A549 (cell line): Measurements from ENCODE around the gene SRPK1. TPM values are rescaled to one million over a fixed set of nuclear protein-coding genes. Genes with fewer than 3 reads are reported as not detected.

Experiments
- ATAC-seq, 2 experiments: fragments of 200-7000 bp in 1 of 2; fragments of >200 bp in 1 of 2; cut with Nextera tagmentation in 1 of 2; cut with Tn5 transposase in 1 of 2; 3 replicates each; pipeline versions ENCODE4 v1.8.0 to v1.9.1; 2018 to 2020; ENCODE audit warnings: mild to moderate bottlenecking in 1 of 2, moderate library complexity in 1 of 2
- CTCF ChIA-PET: fragments of 300-600 bp; sonication (Branson Sonifier 250); formaldehyde crosslinking; extraction: SDS; loops from one replicate; lab custom pipeline; 2021; ENCODE audit warnings: antibody characterized with exemption, inconsistent platforms; lab: Yijun Ruan, JAX
- POLR2A ChIA-PET: fragments of 350-600 bp; formaldehyde crosslinking; extraction: SDS; loops from one replicate; lab custom pipeline; 2021; ENCODE audit warnings: antibody characterized with exemption, inconsistent platforms; lab: Yijun Ruan, JAX
- DNase-seq, 2 experiments: peaks; one replicate each; pipeline versions ENCODE4 v3.0.0 to v3.0.0-alpha.2; 2011 to 2016; ENCODE audit warnings: low read depth in 1 of 2, low spot score in 1 of 2
- FAIRE-seq: peaks from 2 replicates; lab custom pipeline; 2011; peaks lifted over from hg19 to GRCh38; lab: Jason Lieb, UNC
- H3K27ac ChIP-seq, 2 experiments: fragments of >200 bp; sonication (Bioruptor Twin); formaldehyde crosslinking; 3 replicates each; pipeline ENCODE4 v1.5.1; 2016 to 2017
- H3K4me1 ChIP-seq: fragments of >200 bp; sonication (Bioruptor Twin); formaldehyde crosslinking; 3 replicates; pipeline ENCODE4 v1.6.1; 2016
- H3K4me2 ChIP-seq: fragments of >200 bp; sonication (Bioruptor Twin); formaldehyde crosslinking; 3 replicates; pipeline ENCODE4 v1.6.1; 2016
- H3K4me3 ChIP-seq: fragments of >200 bp; sonication (Bioruptor Twin); formaldehyde crosslinking; 3 replicates; pipeline ENCODE4 v1.5.1; 2016
- H3K9me3 ChIP-seq: fragments of >200 bp; sonication (Bioruptor Twin); formaldehyde crosslinking; 3 replicates; pipeline ENCODE4 v1.6.1; 2016
- BCL3 ChIP-seq: fragments of >200 bp; sonication (Bioruptor Twin); formaldehyde crosslinking; IDR thresholded peaks from 3 replicates; pipeline ENCODE4 v1.6.1; 2016
- BHLHE40 ChIP-seq: IDR thresholded peaks from 2 replicates; pipeline ENCODE4 v1.6.1; 2012; ENCODE audit warnings: low read depth, low read length, inconsistent platforms
- CHD2 ChIP-seq: fragments of 150-350 bp; IDR thresholded peaks from 2 replicates; pipeline ENCODE4 v1.6.1; 2014; ENCODE audit warnings: low read length; ENCODE audit not compliant: partially characterized antibody
- CHD4 ChIP-seq: fragments of 200-600 bp; sonication (generic); IDR thresholded peaks from 2 replicates; pipeline ENCODE4 v1.6.1; 2016; ENCODE audit warnings: antibody characterized with exemption, mild to moderate bottlenecking, borderline replicate concordance
- FOSL2 ChIP-seq, 2 experiments: fragments of 450-650 bp in 1 of 2; fragments of >200 bp in 1 of 2; sonication (Bioruptor Twin) in 1 of 2; formaldehyde crosslinking; IDR thresholded peaks; 2 replicates each; pipeline versions ENCODE4 v1.5.0 to v1.6.1; 2016 to 2020; ENCODE audit warnings: mild to moderate bottlenecking in 1 of 2, moderate library complexity in 1 of 2
- HES2 ChIP-seq: fragments of >200 bp; sonication (Bioruptor Twin); formaldehyde crosslinking; IDR thresholded peaks from 2 replicates; pipeline ENCODE4 v1.6.1; 2016
- HMGXB4 ChIP-seq: fragments of 250-450 bp; sonication (Bioruptor Pico); IDR thresholded peaks from 2 replicates; pipeline ENCODE4 v1.5.0; 2021; ENCODE audit warnings: mild to moderate bottlenecking, moderate library complexity, borderline replicate concordance
- HOXB13 ChIP-seq: fragments of 250-450 bp; sonication (Bioruptor Pico); IDR thresholded peaks from 2 replicates; pipeline ENCODE4 v1.5.0; 2020; ENCODE audit warnings: low read depth, mild to moderate bottlenecking, moderate library complexity
- KDM5A ChIP-seq: fragments of 200-600 bp; sonication (generic); IDR thresholded peaks from 2 replicates; pipeline ENCODE4 v1.6.1; 2016; ENCODE audit warnings: antibody characterized with exemption, mild to moderate bottlenecking
- MAFK ChIP-seq: fragments of 450-650 bp; IDR thresholded peaks from 2 replicates; pipeline ENCODE4 v1.6.1; 2014; ENCODE audit not compliant: partially characterized antibody
- MAX ChIP-seq: IDR thresholded peaks from 2 replicates; pipeline ENCODE4 v1.6.1; 2012
- MAZ ChIP-seq: fragments of 150-350 bp; IDR thresholded peaks from 2 replicates; pipeline ENCODE4 v1.6.1; 2014; ENCODE audit warnings: antibody characterized with exemption, low read depth, low read length, borderline replicate concordance
- NFE2L2 ChIP-seq: fragments of 150-350 bp; conservative IDR thresholded peaks from 2 replicates; pipeline ENCODE4 v1.6.1; 2014; ENCODE audit warnings: low read length
- PBX3 ChIP-seq: IDR thresholded peaks from 2 replicates; pipeline ENCODE4 v1.6.1; 2012
- POLR2A ChIP-seq: IDR thresholded peaks from 2 replicates; pipeline ENCODE4 v1.6.1; 2012; ENCODE audit warnings: mild to moderate bottlenecking, low read length
- REST ChIP-seq: fragments of 200-600 bp; sonication (generic); IDR thresholded peaks from 2 replicates; pipeline ENCODE4 v1.6.1; 2016; ENCODE audit warnings: antibody characterized with exemption, mild to moderate bottlenecking, moderate library complexity
- RFX5 ChIP-seq: fragments of 450-650 bp; IDR thresholded peaks from 2 replicates; pipeline ENCODE4 v1.7.1; 2014; ENCODE audit warnings: antibody characterized with exemption, mild to moderate bottlenecking, moderate library complexity
- SREBF2 ChIP-seq: fragments of 450-650 bp; IDR thresholded peaks from 2 replicates; pipeline ENCODE4 v1.6.1; 2014; ENCODE audit warnings: mild to moderate bottlenecking, moderate library complexity
- USF2 ChIP-seq: fragments of 450-650 bp; IDR thresholded peaks from 2 replicates; pipeline ENCODE4 v1.6.1; 2014; ENCODE audit warnings: antibody characterized with exemption
- ZC3H11A ChIP-seq: fragments of 450-650 bp; IDR thresholded peaks from 2 replicates; pipeline ENCODE4 v1.6.1; 2014; ENCODE audit warnings: antibody characterized with exemption, mild to moderate bottlenecking
- ZSCAN20 ChIP-seq: fragments of 250-450 bp; sonication (Bioruptor Pico); IDR thresholded peaks from 2 replicates; pipeline ENCODE4 v1.8.0; 2022; ENCODE audit warnings: mild to moderate bottlenecking, moderate library complexity
- WGBS: methylation state at CpG from one replicate; pipeline ENCODE4 v1.1.6; 2017; ENCODE audit errors: missing lambda C conversion rate; 5-methylcytosine and 5-hydroxymethylcytosine counted together
- polyA plus RNA-seq, 4 experiments: library from polyadenylated mRNA; depleted of rRNA in 3 of 4; stranded (reverse); fragments of >200 nt; fragmentation: RNase III in 1 of 4; extraction: RNeasy Plus Mini Kit Qiagen cat#74134 plus additional on column Dnase treatment in 1 of 4; gene quantifications; 2 replicates in 3 of 4; 3 replicates in 1 of 4; pipeline ENCODE4 v1.2.3, GENCODE V29; 2011 to 2017

SRPK1 gene
- polyA plus RNA-seq, 2 of the 4 experiments (the other 2 are of a cell fraction), result 46.9 to 65.9 TPM

- Histone ChIP-seq H3K9me3 (no peaks in the 10 kb centered on the region), H3K27ac (no peak overlapping the region), H3K4me1 (peaks cover 15% of the 10 kb centered on the region; the same call in 2 of the 3 replicates), H3K4me2 (no peak overlapping the region), H3K4me3 (no peak overlapping the region)
- TF ChIP-seq HMGXB4 (CRISPR knock-in tag), result no peak
- TF ChIP-seq ZSCAN20, result no peak
- no peak for TF ChIP-seq NFE2L2
- no peak for TF ChIP-seq SREBF2
- no peak for TF ChIP-seq CHD2
- no peak for TF ChIP-seq BHLHE40
- TF ChIP-seq RFX5, result no peak
- TF ChIP-seq KDM5A, result no peak
- no peak for TF ChIP-seq MAFK
- no peak for TF ChIP-seq MAZ
- TF ChIP-seq MAX, result no peak
- TF ChIP-seq ZC3H11A, result no peak
- TF ChIP-seq BCL3, result no peak
- WGBS, result 84% methylated on average over 5 of the region's 5 CpGs
- no peak for FAIRE-seq
- no peak for DNase-seq
- ATAC-seq, result no peak
- ChIA-PET POLR2A (no interaction called here), CTCF (no interaction called here)
Observed at GRCh38 chr6:35829306-35829705, 91.6 kb downstream of the SRPK1 start.

- no peaks in the 10 kb centered on the region for H3K4me1 ChIP-seq
- H3K4me2 ChIP-seq, result no peak overlapping the region
- no peak for DNase-seq
- no peaks in the 10 kb centered on the region for H3K9me3 ChIP-seq
- ChIA-PET POLR2A (no interaction called here), CTCF (no interaction called here)
- no peak for FAIRE-seq
- TF ChIP-seq PBX3 (no peak), USF2 (no peak), HES2 (no peak), BHLHE40 (no peak), HOXB13 (CRISPR knock-in tag) (no peak), MAZ (no peak), FOSL2 (IDR thresholded peaks at IDR 0.05) (no peak), FOSL2 (CRISPR knock-in tag; IDR thresholded peaks at IDR 0.05) (no peak), CHD4 (no peak), REST (no peak), NFE2L2 (no peak), POLR2A (no peak)
- H3K27ac ChIP-seq, result no peak overlapping the region
- H3K4me3 ChIP-seq, result no peak overlapping the region
- 77% methylated on average over 5 of the region's 5 CpGs for WGBS
- no peak for ATAC-seq
Observed at GRCh38 chr6:35824552-35825192, 96.2 kb downstream of the SRPK1 start.
